Measurements from ENCODE around the gene TMEM203. TPM values are rescaled to one million over a fixed set of nuclear protein-coding genes. Genes with fewer than 3 reads are reported as not detected.

The TMEM203 gene
- total and polyA plus RNA-seq, 2 of the 4 experiments (the other 2 are of a cell fraction): 18.8 to 40.6 TPM

- Histone ChIP-seq H3K4me2 (ENCODE audit: low read depth, low read length) (no peak overlapping the region), H3K18ac (ENCODE audit: low read depth, low read length) (no peak overlapping the region), H3K9me3 (ENCODE audit: control insufficient read depth, insufficient read depth, low read length) (no peaks in the 10 kb centered on the region), H2BK120ac (ENCODE audit: low read depth, low read length) (no peak overlapping the region), H3K9ac (ENCODE audit: low read depth, low read length) (no peak overlapping the region), H4K91ac (ENCODE audit: insufficient read depth, low read depth, low read length) (no peak overlapping the region), H2BK20ac (ENCODE audit: low read depth, low read length) (no peak overlapping the region), H2BK15ac (ENCODE audit: low read depth, low read length) (no peak overlapping the region), H2AK9ac (replicated peaks; ENCODE audit: low read depth, low read length, poor library complexity) (peak overlapping the region; percentile 84), H2AFZ (replicated peaks; ENCODE audit: low read length, poor library complexity) (no peak overlapping the region), H3K4me3 (ENCODE audit: insufficient read depth, low read depth, low read length) (no peak overlapping the region), H3K27me3 (ENCODE audit: control insufficient read depth, insufficient read depth, low read length) (no peaks in the 10 kb centered on the region), H3K79me1 (ENCODE audit: low read depth in 1 of 2, low read length in 2 of 2) (peaks cover 10 to 79% of the 10 kb centered on the region in 2 experiments), H3K56ac (ENCODE audit: extremely low read depth, insufficient read depth, low read length) (no peak overlapping the region), H4K20me1 (ENCODE audit: insufficient read depth, low read length) (peaks cover 44% of the 10 kb centered on the region), H3K4me1 (ENCODE audit: control insufficient read depth, insufficient read depth, low read length) (peaks cover 24% of the 10 kb centered on the region), H4K8ac (ENCODE audit: low read depth in 2 of 2, low read length in 2 of 2) (no peak overlapping the region), H3K9me1 (ENCODE audit: insufficient read depth, low read length) (no peaks in the 10 kb centered on the region), H3K14ac (replicated peaks; ENCODE audit: low read depth, low read length) (no peak overlapping the region), H3K27ac (ENCODE audit: insufficient read depth, low read length) (no peak overlapping the region), H2AK5ac (ENCODE audit: low read depth, low read length) (no peak overlapping the region), H2BK5ac (ENCODE audit: low read depth, low read length, poor library complexity, severe bottlenecking) (no peak overlapping the region), H3K23ac (ENCODE audit: low read depth, low read length) (no peak overlapping the region), H4K5ac (ENCODE audit: low read depth, low read length) (no peak overlapping the region), H3K36me3 (ENCODE audit: control insufficient read depth, insufficient read depth, low read length) (peaks cover 26% of the 10 kb centered on the region), H3K4ac (ENCODE audit: low read depth, low read length) (no peak overlapping the region)
- BruUV-seq (replicated peaks): no TSS peak
- DNase-seq (no peak), ATAC-seq (ENCODE audit: low read depth) (no peak)
- no peak for TF ChIP-seq MAZ (IDR thresholded peaks at IDR 0.05; ENCODE audit: borderline replicate concordance, low read depth, low read length)
- no peak for TF ChIP-seq NFE2L2 (IDR thresholded peaks at IDR 0.05; ENCODE audit: low read depth, low read length)
- no peak for TF ChIP-seq SMC3 (IDR thresholded peaks at IDR 0.05; ENCODE audit: low read depth, low read length)
- no peak for TF ChIP-seq CHD1 (IDR thresholded peaks at IDR 0.05; ENCODE audit: low read depth, low read length)
- TF ChIP-seq RCOR1 (IDR thresholded peaks at IDR 0.05; ENCODE audit: insufficient replicate concordance, low read length): no peak
- no peak for TF ChIP-seq RAD21 (IDR thresholded peaks at IDR 0.05; ENCODE audit: low read length)
- TF ChIP-seq CTCF (conservative IDR thresholded peaks at IDR 0.05; ENCODE audit: low read depth, low read length): no peak
- no peak for TF ChIP-seq POLR2A (IDR thresholded peaks at IDR 0.05; ENCODE audit: low read depth, low read length)
- TF ChIP-seq BHLHE40 (IDR thresholded peaks at IDR 0.05; ENCODE audit: low read depth, low read length): no peak
- TF ChIP-seq USF2 (IDR thresholded peaks at IDR 0.05; ENCODE audit: low read depth, low read length): no peak
- no peak for TF ChIP-seq CEBPB (IDR thresholded peaks at IDR 0.05; ENCODE audit: low read depth, low read length)
- no peak for TF ChIP-seq MAFK (IDR thresholded peaks at IDR 0.05; ENCODE audit: low read depth, low read length)
- no peak for TF ChIP-seq MXI1 (IDR thresholded peaks at IDR 0.05; ENCODE audit: borderline replicate concordance, low read depth, low read length)
- no peak for TF ChIP-seq RFX5 (IDR thresholded peaks at IDR 0.05; ENCODE audit: low read depth, low read length)
- no peak for TF ChIP-seq ELK1 (IDR thresholded peaks at IDR 0.05; ENCODE audit: borderline replicate concordance, low read depth, low read length)
- TF ChIP-seq FOS (IDR thresholded peaks at IDR 0.05; ENCODE audit: low read depth, low read length): no peak
- intact Hi-C loops (cut with micrococcal nuclease) (no loop called here), dilution Hi-C loops (cut with HindIII; ENCODE audit: low sequenced_read_pairs, unreplicated experiment) (no loop called here), in situ Hi-C loops (cut with MboI; ENCODE audit: low sequenced_read_pairs) (no loop called here)
- 53% methylated on average over 3 of the region's 16 CpGs; no CpG with 5 or more reads in 1 of the 2 experiments for WGBS, 2 experiments (ENCODE audit: extremely low coverage in 2 of 2, insufficient read length in 1 of 2)
- ChIA-PET CTCF (interaction anchor here (1.0 kb wide), 1 partner anchor 33 kb away, joined by 3 read pairs; the partner anchor contains the start of gene RNF224), POLR2A (ENCODE audit: unreplicated experiment) (no interaction called here)
Measured at GRCh38 chr9:137194388-137194787, 11.1 kb downstream of the TMEM203 start.

All from IMR-90 (cell line).